B cell (primary cell): ENCODE data around the gene MCEMP1. TPM values are rescaled to one million over a fixed set of nuclear protein-coding genes. Genes with fewer than 3 reads are reported as not detected.

Experiments
- ATAC-seq: fragments of 200-7000 bp; cut with Tn5 transposase; one replicate; pipeline ENCODE4 v1.10.0; 2021; ENCODE audit warnings: low read depth, mild to moderate bottlenecking, moderate number of reproducible peaks, moderate library complexity
- CTCF ChIA-PET: fragments of 350-600 bp; sonication (Branson Sonifier 250); formaldehyde crosslinking; loops from one replicate; lab custom pipeline; 2021; ENCODE audit warnings: antibody characterized with exemption, inconsistent platforms; lab: Charles Lee
- POLR2A ChIA-PET: fragments of 350-600 bp; sonication (Branson Sonifier 250); formaldehyde crosslinking; loops from one replicate; lab custom pipeline; 2021; ENCODE audit warnings: antibody characterized with exemption; lab: Charles Lee
- DNase-seq: peaks from one replicate; pipeline ENCODE4 v3.0.0; 2013
- H2AFZ ChIP-seq: 2 replicates; pipeline ENCODE4 v1.6.1; 2012; ENCODE audit warnings: mild to moderate bottlenecking, low read depth, low read length; ENCODE audit not compliant: insufficient read depth, poor library complexity, severe bottlenecking
- H3K27ac ChIP-seq, 2 donors: 1 replicate in 1 of 2; 2 replicates in 1 of 2; pipeline ENCODE4 v1.5.1; 2012 to 2013; ENCODE audit warnings: low read length in 2 of 2, mild to moderate bottlenecking in 2 of 2, moderate library complexity in 1 of 2
- H3K27me3 ChIP-seq, 4 experiments: fragments of 200-600 bp in 1 of 4; sonication (generic) in 1 of 4; replicated peaks in 1 of 4; 1 replicate in 2 of 4; 2 replicates in 2 of 4; pipeline versions ENCODE4 v1.6.1 to v1.7.0; 2013 to 2016; ENCODE audit warnings: low read length in 3 of 4, mild to moderate bottlenecking in 2 of 4, mixed read lengths in 1 of 4, moderate library complexity in 1 of 4; ENCODE audit not compliant: insufficient read depth in 4 of 4, control insufficient read depth in 3 of 4; ENCODE audit errors: control extremely low read depth in 1 of 4
- H3K36me3 ChIP-seq, 2 experiments: replicated peaks in 1 of 2; 1 replicate in 1 of 2; 2 replicates in 1 of 2; pipeline versions ENCODE4 v1.6.1 to v1.7.1; 2013; ENCODE audit warnings: low read length in 1 of 2; ENCODE audit not compliant: insufficient read depth in 2 of 2, control insufficient read depth in 1 of 2; ENCODE audit errors: control extremely low read depth in 1 of 2, extremely low read depth in 1 of 2
- H3K4me1 ChIP-seq, 2 donors: fragments of 200-600 bp in 1 of 2; sonication (generic) in 1 of 2; 1 replicate in 1 of 2; 2 replicates in 1 of 2; pipeline versions ENCODE4 v1.5.1 to v1.6.1; 2013 to 2017; ENCODE audit warnings: low read length in 2 of 2; ENCODE audit not compliant: control insufficient read depth in 2 of 2, insufficient read depth in 2 of 2
- H3K4me2 ChIP-seq: replicated peaks from 2 replicates; pipeline ENCODE3; 2012; ENCODE audit warnings: mild to moderate bottlenecking, low read depth, low read length; ENCODE audit not compliant: poor library complexity, severe bottlenecking
- H3K4me3 ChIP-seq, 5 experiments: fragments of 200-600 bp in 1 of 5; sonication (generic) in 1 of 5; 1 replicate in 3 of 5; 2 replicates in 2 of 5; pipeline versions ENCODE4 v1.5.1 to v1.7.0; 2011 to 2016; ENCODE audit warnings: low read length in 4 of 5, mild to moderate bottlenecking in 4 of 5, low read depth in 2 of 5, control low read depth in 1 of 5, moderate library complexity in 1 of 5; ENCODE audit not compliant: insufficient read depth in 1 of 5; ENCODE audit errors: control extremely low read depth in 1 of 5, extremely low read depth in 1 of 5
- H3K79me2 ChIP-seq: fragments of 200-600 bp; sonication (generic); one replicate; pipeline ENCODE4 v1.6.0; 2016; ENCODE audit warnings: low read length; ENCODE audit not compliant: control insufficient read depth, insufficient read depth
- H3K9ac ChIP-seq: fragments of 200-600 bp; sonication (generic); 2 replicates; pipeline ENCODE4 v1.6.1; 2017; ENCODE audit warnings: mild to moderate bottlenecking, low read length, moderate library complexity
- H3K9me3 ChIP-seq, 3 donors: one replicate each; pipeline versions ENCODE4 v1.6.1 to v1.7.1; 2013; ENCODE audit warnings: low read length in 2 of 3; ENCODE audit not compliant: control insufficient read depth in 2 of 3, insufficient read depth in 1 of 3; ENCODE audit errors: control extremely low read depth in 1 of 3
- H4K20me1 ChIP-seq: 2 replicates; pipeline ENCODE4 v1.6.0; 2012; ENCODE audit warnings: mild to moderate bottlenecking, low read length; ENCODE audit not compliant: insufficient read depth, control insufficient read depth, poor library complexity, severe bottlenecking
- H3K27ac Mint-ChIP-seq: one replicate; pipeline ENCODE4 v1.8.0; 2021; ENCODE audit warnings: mixed read lengths
- H3K27me3 Mint-ChIP-seq: one replicate; pipeline ENCODE4 v1.8.0; 2021; ENCODE audit warnings: mixed read lengths
- H3K4me1 Mint-ChIP-seq: one replicate; pipeline ENCODE4 v1.8.0; 2021; ENCODE audit warnings: mixed read lengths
- H3K4me3 Mint-ChIP-seq: one replicate; pipeline ENCODE4 v1.8.0; 2021; ENCODE audit warnings: mixed read lengths
- H3K9me3 Mint-ChIP-seq: one replicate; pipeline ENCODE4 v1.8.0; 2022; ENCODE audit warnings: mixed read lengths; ENCODE audit not compliant: insufficient read depth
- EZH2 ChIP-seq: IDR thresholded peaks from 2 replicates; pipeline ENCODE4 v1.6.1; 2012; ENCODE audit warnings: borderline replicate concordance, low read depth, mild to moderate bottlenecking, moderate library complexity, low read length; ENCODE audit not compliant: insufficient read depth, poor library complexity, severe bottlenecking
- WGBS: methylation state at CpG from one replicate; pipeline ENCODE4 v1.1.5; 2013; ENCODE audit warnings: missing lambda C conversion rate; ENCODE audit not compliant: insufficient coverage; 5-methylcytosine and 5-hydroxymethylcytosine counted together
- intact Hi-C: fragments of 100-400 bp; cut with micrococcal nuclease; formaldehyde crosslinking; loops from one replicate; pipeline ENCODE4 v1.10.0; 2022
- polyA plus RNA-seq: library from polyadenylated mRNA; depleted of rRNA; stranded (reverse); fragments of >200 nt; gene quantifications from 2 replicates; pipeline ENCODE4 v1.2.3, GENCODE V29; 2012
- total RNA-seq, 2 donors: library from RNA; stranded (reverse); fragments of 120-200 nt in 1 of 2; gene quantifications; 1 replicate in 1 of 2; 2 replicates in 1 of 2; pipeline versions ENCODE4 v1.2.3 to v1.2.4, GENCODE V29; 2013 to 2022
- TF ChIP-seq, protein P1 (sequence below): fragments of 200-600 bp; IDR thresholded peaks from one replicate; pipeline ENCODE4 v1.8.0; 2022; ENCODE audit warnings: antibody characterized with exemption, mild to moderate bottlenecking

The MCEMP1 gene
- total and polyA plus RNA-seq, 2 donors (not counting 1 experiment from before 2014, with no cell fraction given): 0.57 TPM; not detected in 1

- no peaks in the 10 kb centered on the region for H3K27me3 ChIP-seq
- no peak overlapping the region for H3K4me3 ChIP-seq
- CTCF ChIA-PET: interaction anchor here (7.0 to 8.3 kb wide), 2 partner anchors 23 to 98 kb away, joined by 58 read pairs; partner anchors contain the start of gene TRAPPC5
- H3K4me2 ChIP-seq: peak overlapping the region; percentile 71
- ATAC-seq: no peak
- no peak for DNase-seq
- peak overlapping the region; percentile 4 for H2AFZ ChIP-seq
- H3K27ac Mint-ChIP-seq: peak overlapping the region; percentile 100
- H3K9me3 Mint-ChIP-seq: no peaks in the 10 kb centered on the region
- peak overlapping the region; percentile 87 for H3K4me3 Mint-ChIP-seq
- H3K27me3 Mint-ChIP-seq: no peaks in the 10 kb centered on the region
- peak overlapping the region; percentile 95 to 98 for H3K27ac ChIP-seq
- peaks cover 0 to 9% of the 10 kb centered on the region in 2 experiments for H3K36me3 ChIP-seq
- H3K9me3 ChIP-seq: peaks cover 0 to 6% (median 0%) of the 10 kb centered on the region in 3 donors
- intact Hi-C loops: loop anchor here (10.0 kb wide), 1 partner anchor 359 kb away; the partner anchor contains the start of gene ARHGEF18
- H3K79me2 ChIP-seq: peaks cover 81% of the 10 kb centered on the region
- no peaks in the 10 kb centered on the region for H4K20me1 ChIP-seq
- 92% methylated on average over 8 of the region's 8 CpGs for WGBS
- H3K9ac ChIP-seq: no peak overlapping the region
- peaks cover 84% of the 10 kb centered on the region for H3K4me1 Mint-ChIP-seq
- POLR2A ChIA-PET: interaction anchor here (0.6 to 2.6 kb wide), 4 partner anchors 23 to 125 kb away, joined by 3 to 15 read pairs (median 6); partner anchors contain the start of gene TRAPPC5
- peaks cover 88 to 97% of the 10 kb centered on the region in 2 donors for H3K4me1 ChIP-seq
- TF ChIP-seq, protein P1, sequence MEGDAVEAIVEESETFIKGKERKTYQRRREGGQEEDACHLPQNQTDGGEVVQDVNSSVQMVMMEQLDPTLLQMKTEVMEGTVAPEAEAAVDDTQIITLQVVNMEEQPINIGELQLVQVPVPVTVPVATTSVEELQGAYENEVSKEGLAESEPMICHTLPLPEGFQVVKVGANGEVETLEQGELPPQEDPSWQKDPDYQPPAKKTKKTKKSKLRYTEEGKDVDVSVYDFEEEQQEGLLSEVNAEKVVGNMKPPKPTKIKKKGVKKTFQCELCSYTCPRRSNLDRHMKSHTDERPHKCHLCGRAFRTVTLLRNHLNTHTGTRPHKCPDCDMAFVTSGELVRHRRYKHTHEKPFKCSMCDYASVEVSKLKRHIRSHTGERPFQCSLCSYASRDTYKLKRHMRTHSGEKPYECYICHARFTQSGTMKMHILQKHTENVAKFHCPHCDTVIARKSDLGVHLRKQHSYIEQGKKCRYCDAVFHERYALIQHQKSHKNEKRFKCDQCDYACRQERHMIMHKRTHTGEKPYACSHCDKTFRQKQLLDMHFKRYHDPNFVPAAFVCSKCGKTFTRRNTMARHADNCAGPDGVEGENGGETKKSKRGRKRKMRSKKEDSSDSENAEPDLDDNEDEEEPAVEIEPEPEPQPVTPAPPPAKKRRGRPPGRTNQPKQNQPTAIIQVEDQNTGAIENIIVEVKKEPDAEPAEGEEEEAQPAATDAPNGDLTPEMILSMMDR: no peak
- TF ChIP-seq EZH2: no peak
Observed at GRCh38 chr19:7703332-7703731, 26.4 kb downstream of the MCEMP1 start.
